ENCODE data around the gene RNF112.

- TF ChIP-seq CTCF (IDR thresholded peaks at IDR 0.05) (no peak), EP300 (IDR thresholded peaks at IDR 0.05) (no peak), POLR2AphosphoS5 (IDR thresholded peaks at IDR 0.05) (no peak)
These were observed 20.1 kb upstream of the RNF112 start for GRCh38 chr17:19390951-19391350.
